NOMO-1 treated with DMSO at 0.1 percent for 48 hours (cell line): ENCODE data around the gene ATP6V0E2.
"Not testable (repeated sequence)": the region's sequence is repeated elsewhere in the genome, so short reads cannot be mapped to it uniquely, and the experiment has no call there.

Experiments
- DNase-seq: peaks from one replicate; lab custom pipeline; 2025; ENCODE audit not compliant: unreplicated experiment; lab: John Stamatoyannopoulos, UW

The ATP6V0E2 gene

GRCh38 chr7:149877890-149878522, 4.2 kb downstream of the ATP6V0E2 start:
- no peak for DNase-seq

- DNase-seq: no peak
These were observed 4.8 kb downstream of the ATP6V0E2 start for GRCh38 chr7:149878523-149878921.

- no peak for DNase-seq
These were observed 5.5 kb downstream of the ATP6V0E2 start for GRCh38 chr7:149879271-149879743.

GRCh38 chr7:149879766-149880637, 6.2 kb downstream of the ATP6V0E2 start:
- no peak for DNase-seq

- no peak for DNase-seq
These were observed 7.0 kb downstream of the ATP6V0E2 start for GRCh38 chr7:149880638-149881311.

- DNase-seq: no peak
These were observed 7.8 kb downstream of the ATP6V0E2 start for GRCh38 chr7:149881328-149882247.

GRCh38 chr7:149882248-149883047, 8.7 kb downstream of the ATP6V0E2 start:
- no peak for DNase-seq

- no peak for DNase-seq
These were observed 9.3 kb downstream of the ATP6V0E2 start for GRCh38 chr7:149883048-149883438.

- DNase-seq: peak; percentile 23
These were observed 9.7 kb downstream of the ATP6V0E2 start for GRCh38 chr7:149883452-149883861.

- DNase-seq: no peak
These were observed 10.2 kb downstream of the ATP6V0E2 start for GRCh38 chr7:149884016-149884415.

- DNase-seq: no peak
These were observed 10.8 kb downstream of the ATP6V0E2 start for GRCh38 chr7:149884541-149884940.

- no peak for DNase-seq
These were observed 11.6 kb downstream of the ATP6V0E2 start for GRCh38 chr7:149885191-149886017.

- peak; percentile 2 for DNase-seq
These were observed 12.2 kb downstream of the ATP6V0E2 start for GRCh38 chr7:149886018-149886415.

GRCh38 chr7:149887311-149887710, 13.5 kb downstream of the ATP6V0E2 start:
- DNase-seq: no peak

GRCh38 chr7:149890715-149891114, 16.9 kb downstream of the ATP6V0E2 start:
- not testable (repeated sequence) for DNase-seq

- not testable (repeated sequence) for DNase-seq
These were observed 21.2 kb downstream of the ATP6V0E2 start for GRCh38 chr7:149894957-149895356.

- DNase-seq: not testable (repeated sequence)
These were observed 34.1 kb downstream of the ATP6V0E2 start for GRCh38 chr7:149907776-149908376.

- not testable (repeated sequence) for DNase-seq
These were observed 36.5 kb downstream of the ATP6V0E2 start for GRCh38 chr7:149910219-149910618.
